ENCODE measurements around the gene RFPL3. TPM values are rescaled to one million over a fixed set of nuclear protein-coding genes. Genes with fewer than 3 reads are reported as not detected.

Gene RFPL3
- total and polyA plus RNA-seq, 2 donors (not counting 3 experiments of a cell fraction or from before 2014, with no cell fraction given): not detected

GRCh38 chr22:32339190-32340012 is 18.3 kb upstream of the RFPL3 start:
- no peaks in the 10 kb centered on the region for H3K9me3 ChIP-seq (replicated peaks; ENCODE audit: control insufficient read depth, insufficient read depth, low read length)
- BruUV-seq (replicated peaks): no TSS peak
- TF ChIP-seq POLR2A (IDR thresholded peaks at IDR 0.05; ENCODE audit: low read depth, low read length): no peak
- TF ChIP-seq GATA2 (IDR thresholded peaks at IDR 0.05; ENCODE audit: insufficient read depth, insufficient read length, low read depth, low read length): no peak
- no peak for TF ChIP-seq POLR2AphosphoS5 (IDR thresholded peaks at IDR 0.05; ENCODE audit: insufficient read depth, low read depth, low read length)
- TF ChIP-seq, protein P1, sequence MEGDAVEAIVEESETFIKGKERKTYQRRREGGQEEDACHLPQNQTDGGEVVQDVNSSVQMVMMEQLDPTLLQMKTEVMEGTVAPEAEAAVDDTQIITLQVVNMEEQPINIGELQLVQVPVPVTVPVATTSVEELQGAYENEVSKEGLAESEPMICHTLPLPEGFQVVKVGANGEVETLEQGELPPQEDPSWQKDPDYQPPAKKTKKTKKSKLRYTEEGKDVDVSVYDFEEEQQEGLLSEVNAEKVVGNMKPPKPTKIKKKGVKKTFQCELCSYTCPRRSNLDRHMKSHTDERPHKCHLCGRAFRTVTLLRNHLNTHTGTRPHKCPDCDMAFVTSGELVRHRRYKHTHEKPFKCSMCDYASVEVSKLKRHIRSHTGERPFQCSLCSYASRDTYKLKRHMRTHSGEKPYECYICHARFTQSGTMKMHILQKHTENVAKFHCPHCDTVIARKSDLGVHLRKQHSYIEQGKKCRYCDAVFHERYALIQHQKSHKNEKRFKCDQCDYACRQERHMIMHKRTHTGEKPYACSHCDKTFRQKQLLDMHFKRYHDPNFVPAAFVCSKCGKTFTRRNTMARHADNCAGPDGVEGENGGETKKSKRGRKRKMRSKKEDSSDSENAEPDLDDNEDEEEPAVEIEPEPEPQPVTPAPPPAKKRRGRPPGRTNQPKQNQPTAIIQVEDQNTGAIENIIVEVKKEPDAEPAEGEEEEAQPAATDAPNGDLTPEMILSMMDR (IDR thresholded peaks at IDR 0.05; ENCODE audit: extremely low read depth in 1 of 2, insufficient read depth in 1 of 2, low read depth in 1 of 2, low read length in 2 of 2): no peak
- TF ChIP-seq, protein P2, sequence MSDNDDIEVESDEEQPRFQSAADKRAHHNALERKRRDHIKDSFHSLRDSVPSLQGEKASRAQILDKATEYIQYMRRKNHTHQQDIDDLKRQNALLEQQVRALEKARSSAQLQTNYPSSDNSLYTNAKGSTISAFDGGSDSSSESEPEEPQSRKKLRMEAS (IDR thresholded peaks at IDR 0.05; ENCODE audit: insufficient read depth, insufficient read length): no peak
- TF ChIP-seq MYC (IDR thresholded peaks at IDR 0.05; ENCODE audit: low read depth, low read length): no peak
- no peak for TF ChIP-seq JUN (IDR thresholded peaks at IDR 0.05; ENCODE audit: borderline replicate concordance, insufficient read depth, insufficient read length, low read depth)
- TF ChIP-seq EZH2 (IDR thresholded peaks at IDR 0.05; ENCODE audit: borderline replicate concordance, low read depth, low read length, severe bottlenecking): no peak
- TF ChIP-seq FOS (IDR thresholded peaks at IDR 0.05; ENCODE audit: borderline replicate concordance, insufficient read depth, low read length): no peak
- H2AFZ ChIP-seq (ENCODE audit: low read depth, low read length): no peak overlapping the region
- no peak for FAIRE-seq
- H3K4me2 ChIP-seq (ENCODE audit: insufficient read depth, low read length): no peak overlapping the region
- H3K79me2 ChIP-seq (ENCODE audit: control insufficient read depth, insufficient read depth, low read length): no peaks in the 10 kb centered on the region
- dilution Hi-C loops (cut with MboI; ENCODE audit: extremely low pct_ligation_motif_present, low sequenced_read_pairs): no loop called here
- no peaks in the 10 kb centered on the region for H4K20me1 ChIP-seq (replicated peaks; ENCODE audit: control insufficient read depth, extremely low read depth, insufficient read depth, low read length)
- H3K4me3 ChIP-seq (replicated peaks in 1 of 3; ENCODE audit: insufficient read depth in 1 of 3, low read depth in 1 of 3, low read length in 3 of 3): no peak overlapping the region
- H3K9me1 ChIP-seq (replicated peaks; ENCODE audit: control insufficient read depth, extremely low read depth, insufficient read depth, low read length): no peaks in the 10 kb centered on the region
- H3K36me3 ChIP-seq (ENCODE audit: control insufficient read depth in 2 of 2, extremely low read depth in 1 of 2, insufficient read depth in 2 of 2, low read length in 2 of 2): peaks cover 2 to 4% of the 10 kb centered on the region in 2 experiments
- H3K27me3 ChIP-seq (ENCODE audit: control insufficient read depth in 2 of 2, insufficient read depth in 2 of 2, low read length in 2 of 2): no peaks in the 10 kb centered on the region
- ChIA-PET POLR2A (interaction anchor here (0.6 kb wide), 1 partner anchor 109 kb away, joined by 4 read pairs; no protein-coding TSS in a partner anchor), CTCF (interaction anchor here (1.2 kb wide), 1 partner anchor 10 kb away, joined by 4 read pairs; no protein-coding TSS in a partner anchor)
- DNase-seq (ENCODE audit: low read depth, low spot score): no peak
- H3K27ac ChIP-seq (ENCODE audit: insufficient read depth, low read depth, low read length): no peak overlapping the region
- H3K9ac ChIP-seq (replicated peaks; ENCODE audit: extremely low read depth, insufficient read depth, low read length): no peak overlapping the region
- peaks cover 17% of the 10 kb centered on the region for H3K4me1 ChIP-seq (ENCODE audit: control insufficient read depth, extremely low read depth, insufficient read depth, low read length)
- intact Hi-C loops (cut with micrococcal nuclease): no loop called here

Data from endothelial cell of umbilical vein (primary cell).